ENCODE measurements around the gene SPI1. TPM values are rescaled to one million over a fixed set of nuclear protein-coding genes. Genes with fewer than 3 reads are reported as not detected.

Gene SPI1
- total RNA-seq, 2 experiments from 2014 or later = 2.9 to 3.5 TPM

DNA sequence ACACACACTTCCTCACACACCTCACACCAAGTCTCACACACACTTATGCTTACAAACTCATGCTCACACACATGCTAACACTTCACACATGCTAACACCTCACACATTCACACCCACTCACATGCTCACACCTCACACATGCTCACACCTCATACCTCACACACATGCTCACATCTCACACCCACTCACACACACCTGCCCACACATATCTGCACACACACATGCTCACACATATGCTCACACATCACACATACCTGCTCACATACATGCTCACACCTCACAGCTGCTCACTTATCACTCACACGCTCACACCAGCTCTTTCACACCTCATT lies 21.4 kb downstream of the SPI1 start:
- DNase-seq = no peak
- POLR2A ChIA-PET = interaction anchor here (0.6 kb wide), 1 partner anchor 418 kb away, joined by 4 read pairs; no protein-coding TSS in a partner anchor
- H3K9me3 Mint-ChIP-seq = no peaks in the 10 kb centered on the region
- H3K4me3 Mint-ChIP-seq = no peak overlapping the region
- ATAC-seq (ENCODE audit: low read depth) = no peak
- H3K27me3 Mint-ChIP-seq = no peaks in the 10 kb centered on the region
- H3K36me3 Mint-ChIP-seq = no peaks in the 10 kb centered on the region
- peaks cover 10% of the 10 kb centered on the region for H3K4me1 Mint-ChIP-seq
- H3K27ac Mint-ChIP-seq = no peak overlapping the region

GRCh38 chr11:47356129-47356997 lies 22.0 kb downstream of the SPI1 start:
- Mint-ChIP-seq H3K9me3 (no peaks in the 10 kb centered on the region), H3K36me3 (no peaks in the 10 kb centered on the region), H3K4me3 (no peak overlapping the region), H3K4me1 (peaks cover 10% of the 10 kb centered on the region), H3K27ac (no peak overlapping the region), H3K27me3 (no peaks in the 10 kb centered on the region)
- DNase-seq (no peak), ATAC-seq (ENCODE audit: low read depth) (no peak)
- POLR2A ChIA-PET = interaction anchor here (0.6 kb wide), 1 partner anchor 417 kb away, joined by 4 read pairs; no protein-coding TSS in a partner anchor

DNA sequence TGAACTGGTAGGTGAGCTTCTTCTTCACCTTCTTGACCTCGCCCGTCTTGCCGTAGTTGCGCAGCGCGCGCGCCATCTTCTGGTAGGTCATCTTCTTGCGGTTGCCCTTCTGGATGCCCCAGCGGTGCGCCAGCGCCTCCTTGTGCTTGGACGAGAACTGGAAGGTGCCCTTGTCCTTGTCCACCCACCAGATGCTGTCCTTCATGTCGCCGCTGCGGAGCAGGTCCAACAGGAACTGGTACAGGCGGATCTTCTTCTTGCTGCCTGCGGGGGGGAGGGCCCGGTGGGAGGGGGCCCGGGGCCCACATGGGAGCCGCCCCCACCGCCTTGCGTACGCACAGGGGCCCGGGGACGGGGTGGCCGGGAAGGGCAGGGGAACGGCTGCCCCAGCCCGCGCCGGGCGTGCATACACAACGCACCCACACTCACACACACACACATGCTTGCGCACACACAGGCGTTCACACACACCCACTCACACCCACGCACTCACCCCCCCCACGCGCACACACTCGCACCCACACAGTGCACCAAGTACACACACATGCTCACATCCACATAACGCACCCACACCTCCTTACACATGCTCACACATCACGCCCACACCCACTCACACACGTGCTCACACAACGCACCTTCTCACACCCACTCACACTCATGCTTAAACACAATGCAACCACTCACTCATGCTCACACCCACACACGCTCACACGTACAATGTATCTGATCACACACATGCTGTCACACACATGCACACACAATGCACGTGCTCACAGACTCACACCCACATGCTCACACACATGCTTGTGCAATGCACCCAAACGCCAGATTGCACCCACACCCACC lies 22.8 kb downstream of the SPI1 start:
- H3K27me3 Mint-ChIP-seq = no peaks in the 10 kb centered on the region
- H3K9me3 Mint-ChIP-seq = no peaks in the 10 kb centered on the region
- ATAC-seq (ENCODE audit: low read depth) = no peak
- POLR2A ChIA-PET = no interaction called here
- no peaks in the 10 kb centered on the region for H3K36me3 Mint-ChIP-seq
- no peak overlapping the region for H3K27ac Mint-ChIP-seq
- no peak for DNase-seq
- peaks cover 10% of the 10 kb centered on the region for H3K4me1 Mint-ChIP-seq
- no peak overlapping the region for H3K4me3 Mint-ChIP-seq

DNA sequence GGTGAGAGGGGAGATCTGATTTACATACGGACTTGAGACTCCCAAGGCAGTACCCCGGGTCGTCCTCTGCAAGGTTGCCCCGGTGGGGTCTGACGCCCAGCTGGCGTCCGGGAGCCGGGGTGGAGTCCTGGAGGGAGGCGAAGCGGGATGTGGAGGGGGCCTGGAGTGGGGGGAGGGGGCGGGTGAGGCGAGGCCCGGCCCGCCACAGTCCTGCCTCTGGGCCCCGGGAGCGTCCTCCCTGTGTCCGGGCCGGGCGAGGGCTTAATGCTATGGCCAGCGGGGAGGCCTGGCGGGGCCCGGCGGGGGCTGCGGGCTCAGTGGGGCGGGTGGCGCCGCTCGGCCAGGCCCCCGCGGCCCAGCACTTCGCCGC lies 23.4 kb downstream of the SPI1 start:
- no peak for ATAC-seq (ENCODE audit: low read depth)
- no peak for DNase-seq
- POLR2A ChIA-PET = no interaction called here
- no peaks in the 10 kb centered on the region for H3K27me3 Mint-ChIP-seq
- H3K9me3 Mint-ChIP-seq = no peaks in the 10 kb centered on the region
- peaks cover 8% of the 10 kb centered on the region for H3K4me1 Mint-ChIP-seq
- H3K27ac Mint-ChIP-seq = no peak overlapping the region
- H3K36me3 Mint-ChIP-seq = no peaks in the 10 kb centered on the region
- no peak overlapping the region for H3K4me3 Mint-ChIP-seq

GRCh38 chr11:47353978-47354774 lies 24.2 kb downstream of the SPI1 start:
- Mint-ChIP-seq H3K9me3 (no peaks in the 10 kb centered on the region), H3K27me3 (no peaks in the 10 kb centered on the region), H3K4me1 (peaks cover under 1% of the 10 kb centered on the region), H3K36me3 (no peaks in the 10 kb centered on the region), H3K27ac (no peak overlapping the region), H3K4me3 (no peak overlapping the region)
- POLR2A ChIA-PET = no interaction called here
- DNase-seq (no peak), ATAC-seq (ENCODE audit: low read depth) (no peak)

DNA sequence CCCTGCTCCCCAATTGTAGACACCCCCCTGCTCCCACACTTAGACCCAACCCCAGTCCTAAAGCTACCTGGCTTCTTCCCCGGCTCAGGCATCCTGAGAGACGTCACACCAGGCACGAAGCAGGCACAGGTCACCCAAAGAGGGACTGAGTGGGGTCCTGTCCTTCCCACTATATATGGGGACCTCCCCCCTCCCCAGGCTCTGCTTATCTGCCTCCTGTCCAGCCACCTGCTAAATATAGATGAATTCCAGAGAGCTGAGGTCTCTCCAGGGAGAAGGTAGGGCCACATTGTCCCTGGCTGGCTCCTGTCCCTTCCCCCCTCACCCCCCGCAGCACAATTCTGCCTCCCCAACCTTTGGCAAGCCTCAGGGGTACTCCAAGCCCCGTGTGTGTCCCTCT lies 25.8 kb downstream of the SPI1 start, which contains the start of gene MYBPC3:
Gene MYBPC3, minus strand, starts transcription at position 147 of the 400 bp plus-strand sequence. Its CDS starts 55 bp downstream, at position 92.
- ATAC-seq (ENCODE audit: low read depth) = no peak

DNA sequence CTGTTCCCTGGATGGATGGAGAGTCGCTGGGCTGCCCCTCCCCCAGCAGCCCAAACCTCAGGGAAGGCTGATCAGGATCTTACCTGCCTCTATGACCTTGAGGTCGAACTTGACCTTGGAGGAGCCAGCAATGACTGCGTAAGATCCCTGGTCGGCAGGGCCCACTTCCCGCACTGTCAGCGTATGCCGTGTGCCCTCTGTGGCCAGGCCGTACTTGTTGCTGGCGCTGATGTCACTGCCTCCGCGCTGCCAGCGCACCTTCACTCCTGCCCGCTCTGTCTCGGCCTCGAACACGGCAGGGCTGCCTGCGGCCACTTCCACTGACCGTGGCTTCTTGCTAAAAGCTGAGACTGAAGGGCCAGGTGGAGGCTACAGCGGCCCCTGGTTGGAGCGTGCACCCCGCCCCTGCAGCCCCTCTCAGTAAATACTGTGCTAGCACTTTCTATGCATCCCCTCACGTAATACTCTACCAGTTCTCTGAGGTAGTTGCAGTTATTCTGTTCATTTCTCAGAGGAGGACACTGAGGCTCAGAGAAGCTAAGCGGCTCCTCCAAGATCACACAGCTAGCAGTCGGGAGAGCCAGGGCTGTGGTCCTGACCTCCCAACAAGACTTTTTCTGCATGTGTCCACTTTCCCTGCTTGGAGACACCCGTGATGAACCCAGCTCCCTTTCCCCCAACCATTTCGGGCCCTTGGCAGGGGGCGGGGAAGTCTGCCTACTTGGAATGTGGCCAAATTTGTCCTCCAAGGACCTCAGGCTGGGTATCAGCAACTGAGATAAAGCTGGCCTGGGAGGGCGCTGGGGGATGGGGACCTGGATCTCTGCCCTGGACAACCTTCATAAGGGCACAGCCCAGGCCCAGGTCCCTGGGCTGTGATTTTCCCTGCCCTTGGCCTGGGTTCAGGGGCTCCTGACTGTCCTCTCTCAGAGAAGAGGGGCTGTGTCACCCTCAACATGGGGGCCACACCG lies 26.9 kb downstream of the SPI1 start:
- Mint-ChIP-seq H3K36me3 (no peaks in the 10 kb centered on the region), H3K9me3 (no peaks in the 10 kb centered on the region), H3K27ac (no peak overlapping the region), H3K27me3 (no peaks in the 10 kb centered on the region), H3K4me1 (no peaks in the 10 kb centered on the region), H3K4me3 (no peak overlapping the region)
- no peak for DNase-seq
- no peak for ATAC-seq (ENCODE audit: low read depth)
- POLR2A ChIA-PET = no interaction called here

More for the DNA sequence above, 25.8 kb downstream of the SPI1 start, which contains the start of gene MYBPC3:
- Mint-ChIP-seq H3K27ac (no peak within 1 kb of the TSS), H3K9me3 (no peaks in the 10 kb centered on the region), H3K27me3 (no peaks in the 10 kb centered on the region), H3K4me3 (no peak within 1 kb of the TSS), H3K4me1 (no peaks in the 10 kb centered on the region), H3K36me3 (no peaks in the 10 kb centered on the region)
- POLR2A ChIA-PET = no interaction called here
- no peak for DNase-seq

GRCh38 chr11:47350315-47350714 lies 28.0 kb downstream of the SPI1 start:
- ATAC-seq (ENCODE audit: low read depth) (no peak), DNase-seq (no peak)
- POLR2A ChIA-PET = no interaction called here
- Mint-ChIP-seq H3K36me3 (no peaks in the 10 kb centered on the region), H3K27me3 (no peaks in the 10 kb centered on the region), H3K4me1 (no peaks in the 10 kb centered on the region), H3K9me3 (no peaks in the 10 kb centered on the region), H3K4me3 (no peak overlapping the region), H3K27ac (no peak overlapping the region)

DNA sequence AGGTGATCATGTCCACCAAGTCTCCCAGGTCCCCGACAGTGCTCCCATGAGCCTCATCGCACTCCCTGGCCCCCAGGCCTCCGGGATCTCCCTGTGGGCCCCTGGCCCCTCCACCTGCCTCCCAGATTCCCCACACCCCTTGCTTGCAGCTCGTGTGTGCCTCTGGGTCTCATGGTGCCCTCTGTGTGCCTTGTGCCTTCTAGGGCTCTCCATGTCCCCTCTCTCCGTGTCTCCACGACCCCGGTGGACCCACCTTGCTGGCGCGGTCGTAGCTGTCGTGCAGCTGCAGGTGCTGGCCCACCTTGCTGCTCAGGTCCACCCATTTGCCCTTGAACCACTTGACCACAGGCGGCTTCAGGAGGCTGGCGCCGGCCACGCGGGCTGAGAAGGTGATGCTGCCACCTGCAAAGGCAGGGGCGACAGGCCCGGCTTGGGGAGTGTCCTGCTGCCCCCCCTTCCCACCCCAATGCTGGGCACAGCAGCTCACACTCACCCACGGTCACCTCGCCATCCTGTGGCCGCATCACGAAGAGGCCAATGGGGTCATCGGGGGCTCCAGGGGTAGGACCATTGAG lies 28.7 kb downstream of the SPI1 start:
- no peaks in the 10 kb centered on the region for H3K27me3 Mint-ChIP-seq
- H3K9me3 Mint-ChIP-seq = no peaks in the 10 kb centered on the region
- DNase-seq = no peak
- H3K4me1 Mint-ChIP-seq = no peaks in the 10 kb centered on the region
- H3K4me3 Mint-ChIP-seq = no peak overlapping the region
- no peaks in the 10 kb centered on the region for H3K36me3 Mint-ChIP-seq
- ATAC-seq (ENCODE audit: low read depth) = no peak
- no peak overlapping the region for H3K27ac Mint-ChIP-seq
- POLR2A ChIA-PET = no interaction called here

GRCh38 chr11:47348859-47349258 lies 29.5 kb downstream of the SPI1 start:
- Mint-ChIP-seq H3K36me3 (no peaks in the 10 kb centered on the region), H3K9me3 (no peaks in the 10 kb centered on the region), H3K4me3 (no peak overlapping the region), H3K27ac (no peak overlapping the region), H3K4me1 (no peaks in the 10 kb centered on the region), H3K27me3 (no peaks in the 10 kb centered on the region)
- no peak for DNase-seq
- POLR2A ChIA-PET = interaction anchor here (0.7 kb wide), 1 partner anchor 28 kb away, joined by 3 read pairs; no protein-coding TSS in a partner anchor
- peak; percentile 43 for ATAC-seq (ENCODE audit: low read depth)

DNA sequence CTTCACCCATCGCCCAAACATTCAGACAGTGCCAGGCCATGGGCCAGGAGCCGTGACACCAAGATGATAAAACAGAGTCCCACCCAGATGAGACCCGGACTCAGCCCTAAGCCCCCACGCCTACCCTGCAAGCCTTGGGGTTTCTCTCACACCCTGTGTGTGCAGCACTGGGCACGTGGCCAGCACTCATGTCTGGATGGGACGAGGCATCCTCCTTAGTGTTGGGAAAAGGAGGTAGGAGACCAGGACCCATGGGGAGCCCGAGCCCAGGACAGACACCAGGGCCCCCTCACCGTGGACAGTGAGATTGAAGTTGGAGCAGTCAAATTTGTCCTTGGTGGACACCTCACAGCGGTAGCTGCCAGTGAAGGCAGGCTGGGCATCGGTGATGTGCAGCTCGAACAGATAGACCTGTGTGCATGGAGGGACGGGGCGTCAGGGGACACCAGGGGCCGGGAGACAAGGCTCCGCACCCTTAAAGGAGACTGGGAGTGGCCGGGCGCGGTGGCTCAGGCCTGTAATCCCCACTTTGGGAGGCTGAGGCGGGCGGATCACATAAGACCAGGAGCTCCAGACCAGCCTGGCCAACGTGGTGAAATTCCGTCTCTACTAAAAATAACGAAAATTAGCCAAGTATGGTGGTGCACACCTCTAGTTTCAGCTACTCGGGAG lies 30.1 kb downstream of the SPI1 start:
- H3K4me1 Mint-ChIP-seq = no peaks in the 10 kb centered on the region
- H3K27ac Mint-ChIP-seq = no peak overlapping the region
- H3K27me3 Mint-ChIP-seq = no peaks in the 10 kb centered on the region
- ATAC-seq (ENCODE audit: low read depth) (no peak), DNase-seq (no peak)
- POLR2A ChIA-PET = interaction anchor here (0.7 kb wide), 1 partner anchor 27 kb away, joined by 3 read pairs; no protein-coding TSS in a partner anchor
- H3K36me3 Mint-ChIP-seq = no peaks in the 10 kb centered on the region
- H3K9me3 Mint-ChIP-seq = no peaks in the 10 kb centered on the region
- no peak overlapping the region for H3K4me3 Mint-ChIP-seq

GRCh38 chr11:47347137-47347536 lies 31.2 kb downstream of the SPI1 start:
- POLR2A ChIA-PET = no interaction called here
- no peaks in the 10 kb centered on the region for H3K27me3 Mint-ChIP-seq
- no peak overlapping the region for H3K27ac Mint-ChIP-seq
- H3K4me3 Mint-ChIP-seq = no peak overlapping the region
- ATAC-seq (ENCODE audit: low read depth) = no peak
- no peak for DNase-seq
- H3K36me3 Mint-ChIP-seq = no peaks in the 10 kb centered on the region
- H3K9me3 Mint-ChIP-seq = no peaks in the 10 kb centered on the region
- no peaks in the 10 kb centered on the region for H3K4me1 Mint-ChIP-seq

Data from activated naive CD8-positive, alpha-beta T cell treated with anti-CD3 and anti-CD28 coated beads, Interleukin-2, amount 10 ng/mL, durations not matched to agents 7 days and 5 days (primary cell).